ENCODE measurements around the gene VPS13D. TPM values are rescaled to one million over a fixed set of nuclear protein-coding genes. Genes with fewer than 3 reads are reported as not detected.
"Not testable (repeated sequence)": the region's sequence is repeated elsewhere in the genome, so short reads cannot be mapped to it uniquely, and the experiment has no call there.

Gene VPS13D
- total RNA-seq, 1 donor from 2014 or later = 45.9 TPM

GRCh38 chr1:12287869-12288268 is 58.0 kb downstream of the VPS13D start:
- DNase-seq = no peak

- no peak for DNase-seq
Observed at GRCh38 chr1:12290828-12291227, 61.0 kb downstream of the VPS13D start.

GRCh38 chr1:12293416-12293815 is 63.6 kb downstream of the VPS13D start:
- no peak for DNase-seq

GRCh38 chr1:12294076-12294475 is 64.2 kb downstream of the VPS13D start:
- DNase-seq = no peak

- no peak for DNase-seq
Observed at GRCh38 chr1:12296016-12296415, 66.2 kb downstream of the VPS13D start.

DNA sequence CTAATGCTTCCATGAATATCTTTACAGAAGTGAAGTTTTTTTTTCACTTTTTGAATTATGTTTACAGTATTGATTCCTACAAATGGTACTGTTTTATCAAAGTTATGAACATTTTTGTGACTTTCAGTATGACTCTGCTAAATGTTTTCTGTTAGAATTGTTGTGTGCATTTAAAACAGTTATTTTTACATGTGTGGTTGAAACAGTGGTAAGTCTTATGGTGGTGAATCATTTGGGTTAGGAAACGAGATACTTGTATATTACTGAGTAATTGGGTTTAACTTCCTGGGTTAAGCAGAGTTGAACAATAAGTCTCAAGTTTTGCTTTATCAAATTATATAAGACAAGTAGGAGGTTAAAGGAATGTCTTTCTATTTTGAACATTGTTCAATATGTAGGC is 66.8 kb downstream of the VPS13D start:
- DNase-seq = peak; percentile 64

GRCh38 chr1:12300706-12301105 is 70.9 kb downstream of the VPS13D start:
- DNase-seq = no peak

- no peak for DNase-seq
Observed at GRCh38 chr1:12301518-12302237, 71.8 kb downstream of the VPS13D start.

DNA sequence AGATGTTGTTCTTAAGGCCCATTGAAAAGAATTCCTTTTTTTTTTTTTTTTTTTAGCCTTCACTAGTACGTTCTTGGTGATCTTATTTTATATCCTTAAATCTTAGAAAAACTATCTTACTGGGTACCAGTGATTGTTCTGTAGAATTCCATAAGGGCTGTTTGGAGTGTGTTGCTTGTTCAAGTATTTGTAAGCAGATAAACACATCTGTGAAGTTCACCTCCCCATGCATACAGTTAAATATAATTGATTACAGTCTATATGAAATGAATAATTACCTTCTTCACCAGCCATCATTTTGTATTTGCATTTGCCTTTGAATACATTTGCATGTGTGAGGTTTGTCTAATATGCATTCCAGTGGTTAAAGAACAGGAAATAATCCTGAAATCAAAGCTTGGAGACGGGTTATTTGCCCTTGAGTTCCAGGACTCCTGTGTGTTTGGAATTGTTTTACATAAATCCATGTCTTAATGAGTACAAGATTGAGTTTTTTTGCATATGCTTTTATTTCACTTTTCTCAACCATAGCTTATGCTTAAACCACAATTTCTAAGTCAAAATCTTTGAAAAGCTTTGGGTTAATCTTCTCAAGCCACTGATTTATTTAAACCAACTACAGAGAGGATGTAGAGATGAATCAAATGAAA is 73.1 kb downstream of the VPS13D start:
- no peak for DNase-seq

GRCh38 chr1:12305377-12305776 is 75.5 kb downstream of the VPS13D start:
- DNase-seq = no peak

GRCh38 chr1:12309783-12310742 is 80.2 kb downstream of the VPS13D start:
- no peak for DNase-seq

- DNase-seq = peak; percentile 48
Observed at GRCh38 chr1:12314333-12314903, 84.6 kb downstream of the VPS13D start.

GRCh38 chr1:12315146-12315545 is 85.3 kb downstream of the VPS13D start:
- DNase-seq = no peak

DNA sequence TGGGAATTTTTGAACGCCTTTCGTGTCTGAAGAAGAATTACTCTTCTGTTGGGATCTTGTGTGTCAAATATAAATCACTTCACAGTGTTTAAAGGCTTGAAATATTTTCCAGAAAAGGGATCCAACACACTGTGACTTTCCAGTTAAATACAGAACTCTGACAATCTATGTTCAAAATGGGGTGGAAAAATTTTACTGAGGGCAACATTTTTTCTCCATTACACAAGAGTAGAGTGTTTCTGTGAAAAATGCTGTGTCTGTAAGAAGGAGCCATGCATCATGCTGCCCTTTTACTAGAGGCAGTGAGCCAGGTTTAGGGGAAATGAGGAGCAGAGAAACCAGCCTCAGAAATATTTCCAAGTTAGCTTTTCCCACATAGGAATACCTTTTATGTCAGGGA is 86.5 kb downstream of the VPS13D start:
- no peak for DNase-seq

- DNase-seq = no peak
Observed at GRCh38 chr1:12320486-12320885, 90.7 kb downstream of the VPS13D start.

DNA sequence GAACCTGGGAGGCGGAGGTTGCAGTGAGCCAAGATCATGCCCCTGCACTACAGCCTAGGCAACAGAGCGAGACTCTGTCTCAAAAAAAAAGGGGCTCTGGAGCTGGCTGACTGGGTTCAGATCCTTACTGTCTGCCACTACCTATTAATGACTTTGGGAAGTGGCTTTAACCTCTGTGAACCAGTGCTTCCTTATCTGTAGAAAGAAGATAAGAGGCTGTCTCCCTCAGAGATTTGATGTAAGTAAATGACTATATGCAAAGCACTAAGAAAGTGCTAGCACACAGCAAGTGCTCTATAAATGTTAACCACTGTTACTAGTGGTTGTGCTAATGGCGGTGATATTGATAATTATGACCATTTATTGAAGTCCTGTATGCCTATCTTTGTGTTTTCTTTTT is 94.6 kb downstream of the VPS13D start:
- no peak for DNase-seq

- not testable (repeated sequence) for DNase-seq
Observed at GRCh38 chr1:12324973-12325372, 95.1 kb downstream of the VPS13D start.

DNA sequence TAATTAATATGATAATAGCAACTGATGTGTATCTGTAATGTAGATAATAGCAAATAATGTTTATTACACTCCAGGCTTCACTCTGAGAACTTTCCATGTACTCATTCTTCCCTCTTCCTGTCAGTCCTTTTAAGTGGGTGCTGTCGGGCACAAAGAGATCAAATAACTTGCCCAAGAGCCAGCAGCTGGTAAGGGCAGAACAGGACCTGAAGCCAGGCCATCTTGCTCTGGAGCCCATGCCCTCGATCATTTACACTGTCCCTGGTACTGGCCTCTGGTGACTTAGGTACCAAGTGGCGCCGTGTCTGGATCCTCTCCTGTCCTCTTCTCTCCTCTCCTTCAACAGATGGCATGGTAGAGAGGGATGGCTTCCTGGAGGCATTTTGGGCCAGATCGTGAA is 97.2 kb downstream of the VPS13D start:
- DNase-seq = no peak

GRCh38 chr1:12327566-12327965 is 97.7 kb downstream of the VPS13D start:
- DNase-seq = no peak

DNA sequence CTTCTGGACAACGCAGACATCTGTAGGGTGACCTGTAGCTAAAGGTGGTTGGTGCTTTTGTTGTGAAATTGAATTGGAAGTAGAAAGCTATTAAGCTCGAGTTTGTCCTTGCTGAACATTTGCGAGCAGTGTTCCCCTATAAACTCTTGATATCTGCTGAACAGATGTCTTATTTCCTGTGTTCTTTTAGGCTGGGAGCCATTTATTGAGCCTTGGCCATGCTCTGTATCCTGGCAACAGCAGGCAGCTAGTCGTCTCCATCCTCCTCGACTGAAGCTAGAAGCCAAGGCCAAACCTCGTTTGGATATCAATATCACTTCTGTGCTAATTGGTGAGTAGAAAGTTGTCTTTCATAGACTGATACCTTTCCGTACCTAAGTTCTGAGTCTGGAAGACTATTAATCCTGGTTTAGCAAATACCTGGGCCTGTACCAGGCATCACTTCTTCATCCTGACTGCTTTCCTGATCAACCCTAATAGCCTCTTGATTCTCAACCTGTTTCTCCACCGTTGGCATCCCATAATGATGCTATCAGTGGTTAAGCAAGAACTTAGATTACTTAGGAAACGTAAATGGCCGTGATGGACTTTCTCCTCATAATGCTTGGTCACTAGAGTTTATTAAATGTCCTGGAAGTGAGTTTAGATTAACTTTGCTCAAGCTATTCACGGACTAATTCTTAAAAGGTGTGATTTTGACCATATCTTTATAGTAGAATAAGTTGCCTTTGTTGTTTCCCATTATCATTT is 103.4 kb downstream of the VPS13D start:
- no peak for DNase-seq

GRCh38 chr1:12335815-12336214 is 106.0 kb downstream of the VPS13D start:
- DNase-seq = no peak

- no peak for DNase-seq
Observed at GRCh38 chr1:12336413-12336812, 106.6 kb downstream of the VPS13D start.

Data from dermis blood vessel endothelial cell (primary cell).